Body of pancreas (tissue), 4 donors: ENCODE data around the gene CFAP45. TPM values are rescaled to one million over a fixed set of nuclear protein-coding genes. Genes with fewer than 3 reads are reported as not detected.

ENCODE experiments used
- ATAC-seq: fragments of 150-250 bp; one replicate; pipeline ENCODE4 v1.9.1; 2016
- DNase-seq, 4 donors: peaks; one replicate each; pipeline ENCODE4 v3.0.0-alpha.2; 2019
- H3K27ac ChIP-seq, 4 donors: fragments of 200-600 bp; sonication (generic); 1 replicate in 3 of 4; 2 replicates in 1 of 4; pipeline versions ENCODE4 v1.5.1 to v1.6.1; 2016 to 2019; ENCODE audit warnings: mild to moderate bottlenecking in 1 of 4, mixed read lengths in 1 of 4, moderate library complexity in 1 of 4
- H3K27me3 ChIP-seq, 2 donors: fragments of 200-600 bp; sonication (generic); one replicate each; pipeline ENCODE4 v1.6.0; 2016; ENCODE audit warnings: mild to moderate bottlenecking in 1 of 2
- H3K36me3 ChIP-seq, 2 donors: fragments of 200-600 bp; sonication (generic); replicated peaks in 1 of 2; 2 replicates each; pipeline ENCODE4 v1.5.1; 2016; ENCODE audit warnings: low read depth in 2 of 2; ENCODE audit not compliant: insufficient read depth in 1 of 2
- H3K4me1 ChIP-seq: fragments of 200-600 bp; sonication (generic); one replicate; pipeline ENCODE4 v1.6.0; 2016
- H3K4me3 ChIP-seq, 2 donors: fragments of 200-600 bp; sonication (generic); 1 replicate in 1 of 2; 2 replicates in 1 of 2; pipeline ENCODE4 v1.5.1; 2016 to 2019
- H3K9me3 ChIP-seq, 3 donors: fragments of 200-600 bp; sonication (generic); 1 replicate in 2 of 3; 2 replicates in 1 of 3; pipeline ENCODE4 v1.5.1; 2016
- POLR2A ChIP-seq, 3 donors: fragments of 450-650 bp; IDR thresholded peaks; one replicate each; pipeline ENCODE4 v1.6.1; 2016; ENCODE audit warnings: antibody characterized with exemption in 3 of 3, mild to moderate bottlenecking in 2 of 3
- WGBS, 2 donors: methylation state at CpG; one replicate each; pipeline ENCODE4 v1.1.5; 2017; 5-methylcytosine and 5-hydroxymethylcytosine counted together
- intact Hi-C: fragments of 100-400 bp; cut with DNase I; formaldehyde crosslinking; loops from one replicate; pipeline ENCODE4 v1.15.1; 2023
- total RNA-seq, 2 donors: library from RNA; depleted of rRNA; stranded (reverse); fragments of >200 nt; gene quantifications; one replicate each; pipeline ENCODE4 v1.1.0, GENCODE V29; 2016
- TF ChIP-seq, protein P1 (sequence below), 7 experiments: fragments of 450-650 bp in 4 of 7; fragments of 200-600 bp in 3 of 7; sonication (generic) in 3 of 7; IDR thresholded peaks; one replicate each; pipeline ENCODE4 v1.5.1; 2016 to 2019; ENCODE audit warnings: antibody characterized with exemption in 7 of 7

CFAP45 gene
- total RNA-seq, 2 donors from 2014 or later: not detected

DNA sequence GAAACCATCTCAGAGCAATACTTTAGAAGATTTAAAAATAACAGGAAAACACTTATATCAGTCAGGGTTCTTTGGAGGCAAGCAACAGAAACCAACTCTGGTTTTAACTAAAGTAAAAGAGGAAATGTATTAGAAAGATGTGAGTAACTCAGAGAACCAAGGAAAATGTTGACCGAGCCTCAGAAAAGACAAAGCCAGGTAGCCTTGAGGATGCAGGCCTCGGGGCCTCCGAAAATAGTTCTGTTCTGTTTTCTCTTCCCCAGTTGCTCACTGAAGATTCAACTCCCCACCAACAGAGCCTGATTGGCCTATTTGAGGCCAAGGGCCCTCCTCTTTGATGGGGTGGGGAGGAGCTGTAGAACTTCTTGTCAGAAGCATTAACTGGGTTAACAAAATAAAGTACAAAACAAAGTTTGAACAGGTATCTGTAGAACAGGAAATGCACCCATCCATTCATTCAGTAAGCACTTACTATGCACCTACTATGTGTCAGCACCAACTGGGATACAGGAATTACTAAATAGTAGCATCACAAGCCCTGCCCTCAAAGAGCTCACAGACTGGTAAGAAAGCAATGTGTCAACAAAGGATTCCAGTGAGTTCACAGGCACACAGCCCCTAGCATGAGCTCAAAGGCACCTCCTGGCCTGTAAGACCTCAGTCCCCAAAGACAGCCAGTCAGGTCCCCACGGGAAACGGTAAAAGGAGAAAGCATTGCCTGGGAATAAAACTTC, 60.7 kb downstream of the CFAP45 start:
- intact Hi-C loops: no loop called here
- ATAC-seq: no peak
- WGBS, 2 donors: 86 to 88% methylated on average over 5 of the region's 5 CpGs

DNA sequence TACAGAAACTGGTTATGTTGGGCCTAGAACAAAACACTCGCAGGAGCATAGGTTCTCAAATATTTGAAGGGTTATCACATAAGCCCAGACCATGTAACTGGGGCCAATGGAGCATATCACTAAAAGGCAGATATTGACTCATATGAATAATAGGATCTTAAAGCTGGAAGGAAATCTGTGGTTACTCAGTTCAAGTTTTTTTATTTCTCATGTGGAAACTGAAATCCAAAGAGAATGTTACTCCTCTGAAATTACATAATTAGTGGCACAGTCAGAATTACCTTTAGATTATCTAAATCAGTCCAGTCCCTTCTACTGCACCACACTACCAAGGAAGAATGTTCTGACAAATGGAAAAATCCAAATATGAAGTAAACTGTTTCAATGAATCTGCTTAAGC, 61.2 kb downstream of the CFAP45 start:
- no peaks in the 10 kb centered on the region for H3K4me1 ChIP-seq
- H3K27me3 ChIP-seq: no peaks in the 10 kb centered on the region
- DNase-seq (no peak), ATAC-seq (no peak)
- H3K4me3 ChIP-seq: no peak overlapping the region
- WGBS, 2 donors: 70 to 83% methylated on average over 1 of the region's 1 CpG
- TF ChIP-seq, protein P1, sequence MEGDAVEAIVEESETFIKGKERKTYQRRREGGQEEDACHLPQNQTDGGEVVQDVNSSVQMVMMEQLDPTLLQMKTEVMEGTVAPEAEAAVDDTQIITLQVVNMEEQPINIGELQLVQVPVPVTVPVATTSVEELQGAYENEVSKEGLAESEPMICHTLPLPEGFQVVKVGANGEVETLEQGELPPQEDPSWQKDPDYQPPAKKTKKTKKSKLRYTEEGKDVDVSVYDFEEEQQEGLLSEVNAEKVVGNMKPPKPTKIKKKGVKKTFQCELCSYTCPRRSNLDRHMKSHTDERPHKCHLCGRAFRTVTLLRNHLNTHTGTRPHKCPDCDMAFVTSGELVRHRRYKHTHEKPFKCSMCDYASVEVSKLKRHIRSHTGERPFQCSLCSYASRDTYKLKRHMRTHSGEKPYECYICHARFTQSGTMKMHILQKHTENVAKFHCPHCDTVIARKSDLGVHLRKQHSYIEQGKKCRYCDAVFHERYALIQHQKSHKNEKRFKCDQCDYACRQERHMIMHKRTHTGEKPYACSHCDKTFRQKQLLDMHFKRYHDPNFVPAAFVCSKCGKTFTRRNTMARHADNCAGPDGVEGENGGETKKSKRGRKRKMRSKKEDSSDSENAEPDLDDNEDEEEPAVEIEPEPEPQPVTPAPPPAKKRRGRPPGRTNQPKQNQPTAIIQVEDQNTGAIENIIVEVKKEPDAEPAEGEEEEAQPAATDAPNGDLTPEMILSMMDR (IDR thresholded peaks at IDR 0.05): no peak
- no peak for TF ChIP-seq POLR2A (IDR thresholded peaks at IDR 0.05)
- H3K27ac ChIP-seq: no peak overlapping the region
- no peaks in the 10 kb centered on the region for H3K36me3 ChIP-seq
- intact Hi-C loops: no loop called here
- no peaks in the 10 kb centered on the region for H3K9me3 ChIP-seq

More for the DNA sequence above, 60.7 kb downstream of the CFAP45 start:
- no peaks in the 10 kb centered on the region for H3K36me3 ChIP-seq
- no peak overlapping the region for H3K27ac ChIP-seq
- H3K4me1 ChIP-seq: no peaks in the 10 kb centered on the region
- no peak for DNase-seq
- H3K4me3 ChIP-seq: no peak overlapping the region
- H3K9me3 ChIP-seq: no peaks in the 10 kb centered on the region
- no peaks in the 10 kb centered on the region for H3K27me3 ChIP-seq
- TF ChIP-seq, protein P1 (IDR thresholded peaks at IDR 0.05): no peak
- TF ChIP-seq POLR2A (IDR thresholded peaks at IDR 0.05): no peak

DNA sequence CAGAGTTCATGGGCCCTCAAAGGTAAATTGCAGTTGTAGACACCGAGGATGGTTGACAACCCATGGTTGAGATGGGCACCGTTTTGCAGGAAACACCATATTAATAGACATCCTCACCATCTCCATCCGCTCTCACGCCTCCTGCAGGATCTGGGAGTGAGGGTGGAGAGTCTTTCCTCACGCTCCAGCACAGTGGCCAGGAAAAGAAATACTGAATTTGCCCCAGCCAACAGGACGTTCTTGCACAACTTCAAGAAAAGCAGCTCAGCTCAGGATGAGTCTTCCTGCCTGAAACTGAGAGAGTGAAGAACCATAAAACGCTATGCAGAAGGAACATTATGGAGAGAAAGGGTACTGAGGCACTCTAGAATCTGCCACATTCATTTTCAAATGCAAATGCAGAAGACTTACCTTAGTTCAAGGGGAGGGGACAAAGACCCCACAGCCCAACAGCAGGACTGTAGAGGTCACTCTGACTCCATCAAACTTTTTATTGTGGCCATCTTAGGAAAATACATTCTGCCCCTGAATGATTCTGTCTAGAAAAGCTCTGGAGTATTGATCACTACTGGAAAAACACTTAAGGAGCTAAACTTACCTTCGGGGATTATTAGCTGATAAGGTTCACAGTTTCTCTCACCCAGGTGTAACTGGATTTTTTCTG, 64.0 kb downstream of the CFAP45 start:
- ATAC-seq (no peak), DNase-seq (no peak)
- no peaks in the 10 kb centered on the region for H3K36me3 ChIP-seq
- H3K27ac ChIP-seq: no peak overlapping the region
- H3K4me3 ChIP-seq: no peak overlapping the region
- no peaks in the 10 kb centered on the region for H3K27me3 ChIP-seq
- TF ChIP-seq, protein P1 (IDR thresholded peaks at IDR 0.05): peak in 3 of 7 experiments; percentile 16 to 25 (median 17)
- TF ChIP-seq POLR2A (IDR thresholded peaks at IDR 0.05): no peak
- intact Hi-C loops: no loop called here
- no peaks in the 10 kb centered on the region for H3K9me3 ChIP-seq
- no peaks in the 10 kb centered on the region for H3K4me1 ChIP-seq
- 62 to 80% methylated on average over 8 of the region's 8 CpGs for WGBS, 2 donors

DNA sequence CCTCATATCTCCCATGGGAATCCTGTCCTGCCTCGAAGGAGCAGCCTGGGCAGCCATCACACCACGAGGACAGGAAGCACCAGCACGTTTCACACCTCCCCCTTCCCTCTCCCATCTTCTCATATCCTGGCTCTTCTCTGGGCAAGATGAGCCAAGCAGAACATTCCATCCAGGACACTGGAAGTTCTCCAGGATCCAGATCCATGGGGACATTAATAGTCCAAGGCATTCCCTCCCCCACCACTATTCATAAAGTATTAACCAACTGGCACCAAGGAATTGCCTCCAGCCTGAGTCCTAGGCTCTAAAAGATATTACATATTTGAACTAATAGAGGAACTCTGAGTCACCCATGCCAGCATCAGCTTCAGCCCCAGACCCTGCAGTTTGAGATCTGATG, 64.6 kb downstream of the CFAP45 start:
- TF ChIP-seq, protein P1 (IDR thresholded peaks at IDR 0.05): no peak
- TF ChIP-seq POLR2A (IDR thresholded peaks at IDR 0.05): no peak
- H3K36me3 ChIP-seq: no peaks in the 10 kb centered on the region
- ATAC-seq (no peak), DNase-seq (no peak)
- H3K27me3 ChIP-seq: no peaks in the 10 kb centered on the region
- 63 to 73% methylated on average over 3 of the region's 3 CpGs for WGBS, 2 donors
- no peaks in the 10 kb centered on the region for H3K9me3 ChIP-seq
- H3K4me3 ChIP-seq: no peak overlapping the region
- H3K4me1 ChIP-seq: no peaks in the 10 kb centered on the region
- intact Hi-C loops: no loop called here
- no peak overlapping the region for H3K27ac ChIP-seq
